PC-9 (cell line): ENCODE results near the gene UBXN6.

Experiments
- EZH2 ChIP-seq: fragments of 200-600 bp; sonication (generic); IDR thresholded peaks from 2 replicates; pipeline ENCODE4 v1.8.0; 2017; ENCODE audit warnings: antibody characterized with exemption, low read depth
- TF ChIP-seq, protein P1 (sequence below): fragments of 200-600 bp; sonication (generic); conservative IDR thresholded peaks from 2 replicates; pipeline ENCODE4 v1.6.1; 2017; ENCODE audit warnings: mixed run types, antibody characterized with exemption, mild to moderate bottlenecking, moderate library complexity

DNA sequence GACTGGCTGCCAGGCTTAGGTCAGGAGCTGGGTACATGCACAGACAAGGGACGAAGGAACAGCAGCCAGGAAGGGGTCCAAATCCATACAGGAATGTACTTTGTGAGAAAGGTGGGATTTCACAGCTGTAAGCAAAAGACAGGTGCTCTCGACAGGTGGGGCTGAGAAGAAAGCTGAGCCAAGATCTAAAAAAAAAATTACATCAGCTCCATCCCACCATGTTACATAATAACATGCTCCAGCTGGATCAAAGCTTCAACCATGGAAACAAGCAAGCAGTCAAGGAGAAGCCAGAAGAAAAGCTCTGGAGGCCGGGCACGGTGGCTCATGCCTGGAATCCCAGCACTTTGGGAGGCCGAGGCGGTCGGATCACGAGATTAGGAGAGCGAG, 8.0 kb downstream of the UBXN6 start:
- TF ChIP-seq, protein P1, sequence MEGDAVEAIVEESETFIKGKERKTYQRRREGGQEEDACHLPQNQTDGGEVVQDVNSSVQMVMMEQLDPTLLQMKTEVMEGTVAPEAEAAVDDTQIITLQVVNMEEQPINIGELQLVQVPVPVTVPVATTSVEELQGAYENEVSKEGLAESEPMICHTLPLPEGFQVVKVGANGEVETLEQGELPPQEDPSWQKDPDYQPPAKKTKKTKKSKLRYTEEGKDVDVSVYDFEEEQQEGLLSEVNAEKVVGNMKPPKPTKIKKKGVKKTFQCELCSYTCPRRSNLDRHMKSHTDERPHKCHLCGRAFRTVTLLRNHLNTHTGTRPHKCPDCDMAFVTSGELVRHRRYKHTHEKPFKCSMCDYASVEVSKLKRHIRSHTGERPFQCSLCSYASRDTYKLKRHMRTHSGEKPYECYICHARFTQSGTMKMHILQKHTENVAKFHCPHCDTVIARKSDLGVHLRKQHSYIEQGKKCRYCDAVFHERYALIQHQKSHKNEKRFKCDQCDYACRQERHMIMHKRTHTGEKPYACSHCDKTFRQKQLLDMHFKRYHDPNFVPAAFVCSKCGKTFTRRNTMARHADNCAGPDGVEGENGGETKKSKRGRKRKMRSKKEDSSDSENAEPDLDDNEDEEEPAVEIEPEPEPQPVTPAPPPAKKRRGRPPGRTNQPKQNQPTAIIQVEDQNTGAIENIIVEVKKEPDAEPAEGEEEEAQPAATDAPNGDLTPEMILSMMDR, result no peak
- no peak for TF ChIP-seq EZH2
